NCI-H524 (cell line): ENCODE measurements around the gene SRSF10.
"Not testable (repeated sequence)": the region's sequence is repeated elsewhere in the genome, so short reads cannot be mapped to it uniquely, and the experiment has no call there.

Source experiments
- DNase-seq, 2 experiments: peaks; one replicate each; lab custom pipeline; 2025; lab: John Stamatoyannopoulos, UW

The SRSF10 gene

DNA sequence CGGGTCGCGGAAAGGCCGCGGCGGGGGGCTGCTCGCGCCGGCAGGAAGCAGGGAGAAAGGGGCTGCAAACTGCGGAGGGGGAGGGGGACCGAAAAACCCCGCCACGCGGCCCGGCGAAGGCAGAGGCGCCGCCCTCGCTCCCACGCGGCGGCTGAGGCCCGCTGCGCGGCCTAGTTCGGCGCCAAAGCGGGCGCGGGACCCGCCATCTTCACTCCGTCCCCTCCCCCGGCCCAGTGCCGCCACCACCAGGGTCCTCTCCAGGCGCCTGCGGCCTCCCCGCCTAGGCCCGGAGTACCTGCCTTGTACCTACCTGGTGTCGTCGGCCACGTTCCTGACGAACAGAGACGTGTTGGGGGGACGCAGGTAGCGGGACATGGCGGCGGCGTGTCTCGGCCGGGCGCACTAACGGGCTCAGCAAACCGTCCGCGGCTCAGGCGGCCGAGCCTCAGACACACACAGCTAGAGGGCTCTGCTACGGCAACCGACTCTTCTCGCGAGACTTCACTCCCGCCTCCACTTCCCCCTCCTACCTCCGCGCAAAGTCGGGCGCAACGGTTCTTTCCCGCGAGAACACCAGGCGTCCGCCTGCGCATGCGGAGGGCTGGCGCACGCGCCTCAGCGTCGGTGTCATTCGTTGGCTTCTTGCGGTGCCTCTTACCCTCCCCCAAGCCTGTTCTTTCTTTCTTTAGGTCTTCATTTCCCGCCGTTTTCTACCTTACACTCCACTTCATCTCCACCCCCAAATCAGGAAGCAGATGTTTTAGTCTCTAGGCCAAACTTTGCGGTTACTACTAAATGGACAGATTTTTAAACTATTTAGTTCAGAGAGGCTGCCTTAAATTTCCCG, at the start of gene SRSF10:
SRSF10 (minus strand) TSS at position 447 of the 847 bp plus-strand sequence; CDS start at position 375, 72 bp downstream.
- DNase-seq = peak; percentile 96 to 99

DNA sequence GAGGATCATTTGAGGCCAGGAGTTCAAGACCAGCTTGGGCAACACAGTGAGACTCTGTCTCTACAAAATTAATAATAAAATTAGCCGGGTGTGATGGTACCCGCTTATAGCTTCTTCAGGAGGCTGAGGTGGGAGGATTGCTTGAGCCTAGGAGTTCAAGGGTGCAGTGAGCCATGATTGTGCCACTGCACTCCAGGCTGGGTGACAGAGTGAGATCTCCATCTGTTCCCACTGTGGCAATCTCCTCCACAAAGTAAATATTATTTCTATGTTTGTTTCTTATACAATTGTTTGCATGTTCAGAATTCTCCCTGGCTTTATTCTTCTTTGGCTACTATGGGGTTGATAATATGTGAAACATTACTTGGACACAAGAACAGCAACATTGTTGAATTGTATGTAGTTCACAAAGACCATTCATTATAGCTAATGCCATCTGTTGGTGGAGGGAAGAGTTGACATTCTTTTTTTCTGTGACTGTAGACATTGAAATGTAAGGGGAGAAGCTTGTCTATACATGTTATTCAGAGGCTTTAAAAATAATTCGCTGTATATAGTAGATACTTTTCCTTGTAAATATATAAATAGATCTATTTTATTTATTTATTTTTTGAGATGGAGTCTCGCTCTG, 47.8 kb upstream of the SRSF10 start:
- DNase-seq = peak in 1 of 2 experiments; percentile 38

DNA sequence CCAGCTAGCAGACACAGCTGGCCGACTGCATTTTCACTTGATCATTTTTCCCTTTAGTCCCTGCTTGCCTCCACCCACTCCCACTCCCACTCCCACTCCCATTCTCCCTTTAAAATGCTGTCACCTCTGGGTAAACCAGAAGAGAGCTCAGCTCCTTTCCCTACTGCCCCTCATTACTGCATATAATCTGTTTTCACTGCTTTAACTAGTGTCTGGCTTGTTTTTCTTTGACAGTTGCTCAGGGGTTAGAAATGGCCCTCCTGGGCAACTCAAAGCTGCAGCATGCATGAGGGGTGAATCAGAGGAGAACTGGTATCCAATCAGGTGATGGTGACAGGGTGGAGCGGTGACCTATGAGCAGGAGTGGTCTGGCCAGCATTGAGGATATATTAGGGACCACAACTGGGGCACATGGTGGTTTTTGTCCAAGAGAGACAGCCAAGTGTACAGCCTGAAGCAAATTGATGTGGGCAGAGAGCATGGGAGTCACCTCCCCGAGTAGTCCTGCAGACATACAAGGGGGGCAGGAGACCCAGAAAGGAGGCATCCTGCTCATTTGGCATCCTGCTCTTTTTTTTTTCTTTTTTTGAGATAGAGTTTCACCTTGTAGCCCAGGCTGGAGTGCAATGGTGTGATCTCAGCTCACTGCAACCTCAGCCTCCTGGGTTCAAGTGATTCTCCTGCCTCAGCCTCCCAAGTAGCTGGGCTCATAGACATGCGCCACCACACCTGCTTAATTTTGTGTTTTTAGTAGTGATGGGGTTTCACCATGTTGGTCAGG, 42.6 kb upstream of the SRSF10 start:
- no peak for DNase-seq

DNA sequence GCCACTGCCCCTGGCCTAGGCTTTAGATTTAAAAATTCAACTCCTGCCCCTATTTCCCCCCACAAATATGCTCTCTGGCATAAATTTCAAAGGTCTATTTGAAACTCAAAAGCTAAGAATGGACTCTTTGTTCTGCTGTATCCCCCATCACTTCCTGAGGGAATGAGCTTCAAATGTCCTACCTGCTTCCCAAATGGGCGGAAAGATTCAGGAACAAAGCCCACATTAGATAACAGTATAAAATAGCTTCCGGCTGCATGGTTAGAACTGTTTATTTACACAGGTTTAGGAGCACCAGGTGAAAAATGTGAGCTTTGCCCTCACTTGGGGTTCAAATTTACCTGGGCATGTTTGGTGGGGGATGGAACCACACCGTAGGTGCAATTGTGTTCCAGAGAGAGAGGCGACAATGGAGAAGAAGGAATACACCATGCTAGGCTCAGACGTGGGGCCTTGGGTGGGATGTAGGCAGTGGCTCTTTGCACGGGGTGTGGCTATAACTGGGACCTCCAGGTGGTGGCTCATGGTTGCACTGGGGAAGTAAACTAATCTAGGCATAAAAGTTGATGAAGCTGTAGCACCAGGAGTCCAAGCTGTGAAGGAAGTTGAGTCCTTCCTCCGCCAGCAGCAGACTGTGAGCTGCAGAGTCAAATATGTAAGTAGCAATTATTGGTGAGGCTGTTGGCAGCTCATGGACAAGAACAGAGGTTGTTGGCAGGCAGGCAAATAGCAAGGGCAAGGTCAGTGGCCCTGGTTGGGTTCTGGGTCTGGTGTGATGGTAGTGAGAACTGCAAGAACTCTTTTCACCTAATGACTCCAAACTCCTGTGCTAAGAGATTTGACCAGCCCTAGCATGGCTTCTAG, 41.5 kb upstream of the SRSF10 start:
- DNase-seq = no peak

DNA sequence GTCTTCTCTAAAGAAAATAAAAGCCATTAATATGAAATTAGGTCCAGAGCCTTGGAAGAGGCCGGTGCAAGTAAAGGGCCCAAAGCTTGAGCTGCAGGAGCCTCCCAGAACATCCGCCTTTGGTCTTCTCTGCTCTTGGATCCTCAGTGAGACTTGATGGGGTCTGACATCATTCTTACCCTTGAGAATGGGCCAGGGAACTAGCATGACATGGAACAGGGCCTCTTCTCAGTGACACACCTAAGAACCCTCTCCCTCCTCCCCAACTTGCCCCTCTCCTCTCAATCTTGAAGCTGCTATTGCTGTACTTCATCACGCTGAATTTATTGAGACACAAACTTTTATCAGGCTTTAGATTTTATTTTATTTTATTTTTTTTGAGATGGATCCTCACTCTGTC, 40.3 kb upstream of the SRSF10 start:
- no peak for DNase-seq

DNA sequence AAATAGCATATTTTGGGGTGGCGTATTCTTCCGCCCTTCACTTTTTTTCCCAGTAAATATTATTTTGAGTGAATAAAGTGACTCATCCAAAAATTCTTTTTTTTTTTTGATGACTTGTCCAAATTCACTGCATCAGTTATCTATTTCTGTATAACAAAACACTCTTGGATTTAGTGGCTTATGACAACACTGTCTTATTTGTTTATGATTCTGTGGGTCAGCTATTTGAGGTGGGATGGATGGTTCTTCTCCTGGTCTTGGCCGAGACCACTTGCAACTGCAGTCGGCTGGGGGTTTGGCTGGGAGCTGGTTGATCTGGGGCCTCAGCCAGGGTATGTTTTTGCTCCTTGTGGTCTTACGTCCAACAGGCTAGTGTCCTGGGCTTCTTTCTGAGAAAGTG, 39.9 kb upstream of the SRSF10 start:
- DNase-seq = no peak

DNA sequence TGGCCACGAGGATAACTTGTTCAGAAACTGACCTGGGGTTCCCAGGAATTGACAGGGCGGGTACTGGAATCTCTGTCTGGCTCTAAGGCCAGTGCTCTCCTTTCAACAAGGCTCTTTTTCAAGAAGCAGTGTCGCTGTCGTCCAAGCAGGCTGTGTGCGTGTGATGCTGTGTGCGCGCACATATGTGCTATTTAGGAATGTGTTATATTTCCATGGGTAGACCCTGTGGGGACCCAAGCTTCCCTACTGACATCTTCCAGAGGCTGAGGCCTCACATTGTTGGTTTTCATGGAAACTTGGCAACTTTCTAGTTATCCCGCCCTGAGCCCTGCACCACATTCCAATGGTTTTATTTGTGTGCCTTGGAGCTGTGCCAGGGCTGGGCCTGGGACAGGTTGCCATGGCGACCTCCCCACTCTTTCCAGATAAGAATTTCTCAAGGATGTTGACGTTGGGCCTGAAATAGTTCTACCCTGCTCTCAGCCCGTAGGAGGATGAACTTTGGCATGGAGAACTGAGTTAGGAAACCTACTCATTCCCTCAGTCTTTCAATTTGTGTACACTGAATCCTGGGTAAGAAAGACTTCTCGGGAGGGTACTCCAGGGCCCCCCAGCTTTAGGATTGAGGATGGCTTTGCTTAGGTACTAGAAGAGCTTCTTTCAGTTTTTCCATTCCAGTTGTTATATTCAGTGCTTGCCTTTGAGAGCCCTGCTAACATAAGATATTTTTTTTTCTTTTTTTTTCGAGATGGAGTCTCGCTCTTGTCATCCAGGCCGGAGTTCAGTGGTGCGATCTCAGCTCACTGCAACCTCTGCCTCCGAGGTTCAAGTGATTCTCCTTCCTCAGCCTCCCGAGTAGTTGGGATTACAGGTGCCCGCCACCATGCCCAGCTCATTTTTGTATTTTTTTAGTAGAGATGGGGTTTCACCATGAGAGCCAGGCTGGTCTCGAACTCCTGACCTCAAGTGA, 38.8 kb upstream of the SRSF10 start:
- peak in 1 of 2 experiments; percentile 15 for DNase-seq

DNA sequence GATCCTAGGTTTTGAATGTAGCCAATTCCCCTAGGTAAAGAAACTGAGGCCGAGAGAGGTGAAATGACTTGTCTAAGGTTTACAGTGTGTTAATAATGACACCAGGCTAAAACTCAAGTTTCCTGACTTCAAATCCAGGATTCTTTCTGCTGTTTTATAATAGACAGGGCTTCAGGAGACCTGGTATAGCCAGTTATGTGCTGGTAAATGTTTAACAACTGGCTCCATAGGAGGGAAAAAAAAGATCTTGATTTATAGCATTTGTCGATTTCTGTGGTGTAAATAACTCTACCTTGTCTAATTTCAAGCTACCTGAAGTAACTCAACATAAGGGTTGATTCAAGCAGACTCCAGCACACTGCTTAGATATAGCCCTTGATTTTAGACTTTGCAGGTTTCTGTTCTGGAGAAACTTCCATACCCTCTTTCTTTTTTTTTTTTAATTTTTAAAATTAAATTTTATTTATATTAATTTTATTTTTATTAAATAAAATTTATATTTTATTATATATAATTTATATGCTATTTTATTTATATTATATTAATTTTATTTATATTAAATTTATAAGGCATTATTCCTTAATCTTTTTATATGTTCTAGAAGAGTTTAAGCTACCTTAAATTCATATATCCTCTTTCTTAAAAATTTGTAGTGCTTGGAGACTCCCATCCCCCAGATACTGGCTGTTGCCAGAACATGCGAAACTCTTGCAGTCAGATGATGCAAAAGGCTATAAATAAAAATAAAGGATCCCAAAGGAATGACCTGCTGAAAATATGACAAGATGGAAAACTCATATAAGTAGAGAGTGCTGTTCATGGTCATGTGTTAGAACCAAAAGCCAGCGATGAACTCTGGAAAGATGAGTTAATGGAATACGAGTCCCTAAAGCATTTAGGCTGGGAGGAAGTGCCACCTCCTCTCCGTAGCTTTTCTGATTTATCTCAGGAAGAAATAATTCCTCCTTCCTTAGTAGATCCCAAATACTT, 35.4 kb upstream of the SRSF10 start:
- DNase-seq = no peak

DNA sequence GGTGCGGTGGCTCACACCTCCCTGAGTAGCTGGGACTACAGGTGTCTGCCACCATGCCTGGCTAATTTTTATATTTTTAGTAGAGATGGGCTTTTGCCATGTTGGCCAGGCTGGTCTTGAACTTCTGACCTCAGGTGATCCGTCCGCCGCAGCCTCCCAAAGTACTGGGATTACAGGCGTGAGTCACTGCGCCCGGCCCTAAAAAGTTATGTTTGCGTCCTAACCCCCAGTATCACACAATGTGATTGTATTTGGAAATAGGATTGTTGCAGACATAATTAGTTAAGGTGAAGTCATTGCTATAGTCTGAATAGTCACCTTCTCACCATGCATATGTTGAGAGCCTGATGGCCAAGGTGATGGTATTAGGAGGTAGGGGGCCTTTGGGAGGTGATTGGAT, 32.8 kb upstream of the SRSF10 start:
- not testable (repeated sequence) for DNase-seq

DNA sequence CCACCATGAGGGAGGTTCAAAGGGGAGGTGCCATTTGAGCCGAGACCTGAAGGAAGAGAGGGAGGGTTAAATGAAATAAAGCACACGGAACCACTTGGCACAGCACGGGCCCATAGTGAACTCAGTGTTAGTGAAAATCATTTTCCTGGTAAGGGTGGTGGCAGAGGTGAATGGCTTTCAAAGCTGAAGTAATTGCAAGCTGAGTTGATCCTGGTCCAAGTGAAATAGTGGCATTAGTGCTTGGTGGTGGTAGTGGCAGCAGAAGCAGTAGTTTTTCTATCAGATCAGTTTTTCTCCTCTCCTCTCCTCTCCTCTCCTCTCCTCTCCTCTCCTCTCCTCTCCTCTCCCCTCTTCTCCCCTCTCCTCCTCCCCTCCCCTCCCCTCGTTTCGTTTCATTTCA, 30.5 kb upstream of the SRSF10 start:
- DNase-seq = no peak

DNA sequence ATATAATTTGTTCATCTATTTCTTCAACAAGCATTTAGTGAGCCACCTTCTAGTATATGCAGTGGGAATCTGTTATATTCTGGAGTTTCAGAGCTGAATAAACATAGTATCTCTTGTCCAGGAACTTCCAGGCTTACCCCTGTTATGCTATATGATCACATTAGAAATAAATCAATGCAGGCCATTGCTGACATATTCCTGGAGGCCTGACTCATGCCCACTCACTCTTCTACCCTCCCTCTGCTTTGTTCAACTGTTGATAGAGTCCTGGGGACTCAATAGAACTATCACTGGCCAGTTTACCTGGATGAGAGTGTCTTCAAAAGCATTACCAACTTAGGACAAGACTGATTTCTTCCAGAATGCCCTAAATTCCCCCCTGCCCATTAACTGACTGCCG, 29.3 kb upstream of the SRSF10 start:
- DNase-seq = no peak

DNA sequence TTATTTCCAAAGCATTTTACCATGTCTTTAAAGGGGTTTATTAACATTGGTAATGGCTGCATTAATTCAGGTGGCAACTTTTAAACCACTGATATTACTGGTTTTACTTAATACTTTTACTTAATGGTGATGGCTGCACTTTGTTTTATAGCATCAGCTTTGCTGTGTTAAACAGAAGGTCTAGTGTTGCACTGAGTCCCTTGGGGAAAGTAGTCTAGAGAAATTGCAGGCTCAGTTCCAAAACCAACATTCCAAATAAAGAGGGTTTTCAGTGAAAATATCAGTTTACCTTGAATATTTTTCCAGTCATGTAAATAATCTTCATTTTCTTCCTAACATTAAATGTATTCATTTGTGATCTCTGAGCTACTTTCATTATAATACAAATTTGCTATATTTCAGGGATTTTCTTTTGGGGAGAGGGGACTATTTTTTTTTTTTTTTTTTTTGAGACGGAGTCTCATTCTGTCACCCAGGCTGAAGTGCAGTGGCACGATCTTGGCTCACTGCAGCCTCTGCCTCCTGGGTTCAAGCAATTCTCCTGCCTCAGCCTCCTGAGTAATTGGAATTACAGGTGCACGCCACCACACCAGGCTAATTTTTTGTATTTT, 28.6 kb upstream of the SRSF10 start:
- DNase-seq = not testable (repeated sequence)

DNA sequence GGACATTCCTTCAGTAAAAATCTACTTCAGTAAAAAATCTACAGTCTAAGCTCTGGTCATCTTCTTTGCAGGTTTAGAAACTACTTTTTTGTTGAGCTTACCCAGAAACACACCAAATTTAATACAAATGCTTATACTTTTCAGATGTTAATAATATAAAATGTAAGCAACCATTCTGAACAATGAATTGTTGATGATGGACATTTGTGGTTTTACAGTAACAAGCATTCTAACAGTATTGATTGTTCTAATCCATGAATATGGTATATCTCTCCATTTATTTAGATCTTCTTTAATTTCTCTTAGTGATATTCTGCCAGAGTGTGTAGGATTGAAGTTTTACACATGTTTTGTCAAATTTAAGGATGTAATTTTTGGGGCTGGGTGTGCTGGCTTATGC, 27.0 kb upstream of the SRSF10 start:
- DNase-seq = no peak

DNA sequence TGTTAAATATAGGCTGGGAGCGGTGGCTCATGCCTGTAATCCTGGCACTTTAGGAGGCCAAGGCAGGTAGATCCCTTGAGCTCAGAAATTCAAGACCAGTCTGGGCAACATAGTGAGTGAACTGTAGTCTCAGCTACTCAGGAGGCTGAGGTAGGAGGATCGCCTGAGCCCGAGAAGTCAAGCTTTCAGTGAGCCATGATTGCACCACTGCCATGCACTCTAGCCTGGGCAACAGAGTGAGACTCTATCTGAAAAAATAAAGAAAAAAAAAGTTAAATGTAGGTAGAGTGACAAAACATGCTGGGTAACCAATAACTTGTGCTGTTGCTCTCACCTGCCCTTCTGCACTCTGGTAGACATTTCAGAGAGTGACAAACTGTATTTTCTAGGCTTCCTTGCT, 25.0 kb upstream of the SRSF10 start:
- no peak for DNase-seq

DNA sequence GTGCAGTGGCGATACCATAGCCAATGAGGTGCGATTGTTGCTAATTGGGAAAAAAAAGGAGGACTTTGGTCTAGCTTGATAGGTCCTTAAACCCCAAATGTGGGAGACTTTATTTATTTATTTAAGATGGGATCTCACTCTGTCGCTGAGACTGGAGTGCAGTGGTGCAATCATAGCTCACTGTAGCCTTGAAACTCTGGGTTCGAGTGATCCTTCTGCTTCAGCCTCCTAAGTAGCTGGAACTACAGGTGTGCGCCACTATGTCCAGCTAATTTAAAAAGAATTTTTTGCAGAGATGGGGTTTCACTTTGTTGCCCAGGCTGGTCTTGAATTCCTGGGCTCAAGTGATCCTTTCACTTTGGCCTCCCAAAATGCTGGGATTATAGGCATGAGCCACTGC, 24.0 kb upstream of the SRSF10 start:
- DNase-seq = no peak

DNA sequence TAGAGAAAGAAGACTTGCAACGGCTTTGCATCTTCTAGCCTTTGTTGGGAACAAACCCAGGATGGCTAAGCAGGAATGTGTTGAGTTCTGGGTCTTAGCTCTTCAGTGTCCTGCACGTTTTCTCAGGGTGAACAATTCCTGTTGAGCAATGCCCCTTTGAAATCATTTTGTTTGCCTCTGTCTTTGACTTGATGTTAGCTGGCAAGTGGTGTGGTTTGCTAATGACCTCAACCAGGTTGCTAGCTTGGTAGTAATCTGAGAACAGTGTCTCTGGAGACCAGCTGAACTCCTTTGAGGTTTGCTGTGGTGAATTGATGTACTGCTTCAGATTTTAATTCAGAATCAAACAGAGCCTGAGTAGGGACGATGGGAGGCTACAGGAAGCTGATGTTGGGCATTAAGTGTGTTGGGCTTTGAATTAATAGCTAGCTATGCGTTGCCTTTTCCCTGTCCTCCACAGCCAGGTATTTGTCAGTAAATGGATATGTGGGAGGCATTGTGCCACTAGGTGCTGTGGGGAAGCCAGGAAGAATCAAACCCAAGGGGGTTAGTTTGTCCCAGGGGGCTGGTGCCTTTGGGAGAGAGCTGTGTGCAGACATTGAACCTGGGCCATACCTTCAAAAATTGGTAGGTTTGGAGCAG, 23.3 kb upstream of the SRSF10 start:
- DNase-seq = no peak

DNA sequence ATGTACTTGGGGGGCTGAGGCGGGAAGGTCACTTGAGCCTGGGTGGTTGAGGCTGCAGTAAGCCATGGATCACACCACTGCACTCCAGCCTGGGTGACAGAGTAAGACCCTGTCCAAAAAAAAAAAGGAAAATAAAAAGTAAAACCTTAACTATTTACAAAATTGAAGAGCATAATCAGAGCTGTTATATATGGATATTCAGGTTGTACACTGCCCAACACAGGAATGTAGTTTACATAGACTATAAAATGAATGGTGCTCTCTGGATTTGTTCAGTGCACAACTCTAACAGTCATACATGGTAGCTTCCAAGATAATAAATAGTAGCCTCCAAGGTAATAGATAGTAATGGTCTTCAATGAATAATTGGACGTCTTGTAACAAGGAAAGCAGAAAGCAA, 22.6 kb upstream of the SRSF10 start:
- DNase-seq = no peak

DNA sequence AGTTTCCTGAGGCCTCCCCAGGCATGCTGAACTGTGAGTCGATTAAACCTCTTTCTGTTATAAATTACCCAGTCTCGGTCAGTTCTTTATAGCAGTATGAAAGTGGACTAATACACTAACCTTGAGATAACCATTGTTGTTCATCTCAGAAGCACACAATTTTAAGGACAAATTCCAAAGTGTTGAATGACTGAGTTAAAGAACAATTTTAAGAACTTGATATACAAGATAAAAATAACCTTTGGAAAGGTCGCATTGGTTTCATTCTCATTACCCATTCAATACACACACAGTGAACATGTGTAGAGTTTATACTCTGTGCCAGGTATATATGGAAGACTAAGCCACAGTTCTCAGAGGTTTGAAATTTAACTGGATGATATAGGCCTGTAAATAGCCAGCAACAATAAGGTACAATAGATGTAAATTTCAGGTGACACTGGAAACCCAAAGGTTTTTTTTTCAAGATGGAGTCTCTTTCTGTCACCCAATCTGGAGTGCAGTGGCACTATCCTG, 19.1 kb upstream of the SRSF10 start:
- DNase-seq = no peak
